H7 (cell line): ENCODE results near the gene NDUFAF8. TPM values are rescaled to one million over a fixed set of nuclear protein-coding genes. Genes with fewer than 3 reads are reported as not detected.
A peak's percentile ranks its signal among the peaks of the same experiment; 100 is the strongest.

Experiments used
- DNase-seq: peaks from one replicate; pipeline ENCODE4 v3.0.0; 2012
- H3K27me3 ChIP-seq: 2 replicates; pipeline ENCODE4 v1.6.0; 2011; ENCODE audit warnings: mild to moderate bottlenecking, low read length; ENCODE audit not compliant: control insufficient read depth, insufficient read depth
- H3K36me3 ChIP-seq: replicated peaks from 2 replicates; pipeline ENCODE4 v1.5.1; 2011; ENCODE audit warnings: low read length; ENCODE audit not compliant: control insufficient read depth, insufficient read depth
- H3K4me3 ChIP-seq: 2 replicates; pipeline ENCODE4 v1.5.1; 2011; ENCODE audit warnings: low read depth, mild to moderate bottlenecking, control low read depth, low read length, moderate library complexity; ENCODE audit not compliant: insufficient read depth
- total RNA-seq: library from RNA; depleted of rRNA; stranded (reverse); fragments of >200 nt; shearing (Covaris generic); gene quantifications from 2 replicates; pipeline ENCODE4 v1.2.3, GENCODE V29; 2014; rRNA removed

The NDUFAF8 gene
- total RNA-seq = 32.6 and 38.8 TPM in 2 replicates

DNA sequence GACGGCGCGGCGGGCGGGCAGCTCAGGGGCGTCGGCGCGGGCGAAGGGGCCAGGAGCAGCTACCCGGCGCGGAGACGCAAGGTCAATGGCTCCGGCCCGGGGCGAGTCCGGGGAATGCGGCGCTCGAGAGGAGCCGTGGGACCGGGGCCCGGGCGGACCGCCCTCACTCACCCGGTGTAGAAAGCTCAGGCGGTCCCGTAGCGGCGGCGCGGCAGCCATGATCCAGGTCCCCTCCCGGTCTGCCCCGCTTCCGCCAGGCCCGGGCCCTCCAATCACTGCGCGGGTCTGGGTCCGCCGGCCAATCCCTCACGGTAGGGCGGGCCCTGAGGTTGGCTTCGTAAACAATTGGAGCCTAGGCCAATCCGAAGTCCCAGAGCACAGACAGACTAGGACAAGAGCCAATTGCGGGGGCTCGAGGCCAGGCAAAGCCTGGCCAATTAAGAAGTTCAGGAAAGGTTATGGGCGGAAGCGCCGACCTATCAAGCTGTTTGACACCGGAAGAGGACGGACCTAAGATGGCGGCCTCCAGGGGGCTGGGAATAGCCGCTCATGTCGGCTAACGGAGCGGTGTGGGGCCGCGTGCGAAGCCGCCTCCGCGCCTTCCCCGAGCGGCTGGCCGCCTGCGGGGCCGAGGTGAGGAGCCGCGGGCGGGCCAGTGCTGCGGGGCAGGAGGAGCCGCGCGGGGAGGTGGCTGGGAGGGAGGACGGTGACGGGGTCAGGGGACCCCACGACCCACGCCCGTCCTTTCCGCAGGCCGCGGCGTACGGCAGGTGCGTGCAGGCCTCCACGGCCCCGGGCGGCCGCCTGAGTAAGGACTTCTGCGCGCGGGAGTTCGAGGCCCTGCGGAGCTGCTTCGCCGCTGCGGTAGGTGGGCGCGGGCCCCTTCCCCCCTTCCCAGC is at the start of gene NDUFAF8, which contains the start of gene TEPSIN:
NDUFAF8 (plus strand) TSS at position 504 of the 899 bp plus-strand sequence; CDS start at position 550, 46 bp downstream.
TEPSIN (minus strand) TSS at position 241 of the 899 bp plus-strand sequence; CDS start at position 219, 22 bp downstream.
- H3K36me3 ChIP-seq = peaks cover 5% of the 10 kb centered on the region
- DNase-seq = peak; percentile 100
- H3K27me3 ChIP-seq = no peaks in the 10 kb centered on the region

DNA sequence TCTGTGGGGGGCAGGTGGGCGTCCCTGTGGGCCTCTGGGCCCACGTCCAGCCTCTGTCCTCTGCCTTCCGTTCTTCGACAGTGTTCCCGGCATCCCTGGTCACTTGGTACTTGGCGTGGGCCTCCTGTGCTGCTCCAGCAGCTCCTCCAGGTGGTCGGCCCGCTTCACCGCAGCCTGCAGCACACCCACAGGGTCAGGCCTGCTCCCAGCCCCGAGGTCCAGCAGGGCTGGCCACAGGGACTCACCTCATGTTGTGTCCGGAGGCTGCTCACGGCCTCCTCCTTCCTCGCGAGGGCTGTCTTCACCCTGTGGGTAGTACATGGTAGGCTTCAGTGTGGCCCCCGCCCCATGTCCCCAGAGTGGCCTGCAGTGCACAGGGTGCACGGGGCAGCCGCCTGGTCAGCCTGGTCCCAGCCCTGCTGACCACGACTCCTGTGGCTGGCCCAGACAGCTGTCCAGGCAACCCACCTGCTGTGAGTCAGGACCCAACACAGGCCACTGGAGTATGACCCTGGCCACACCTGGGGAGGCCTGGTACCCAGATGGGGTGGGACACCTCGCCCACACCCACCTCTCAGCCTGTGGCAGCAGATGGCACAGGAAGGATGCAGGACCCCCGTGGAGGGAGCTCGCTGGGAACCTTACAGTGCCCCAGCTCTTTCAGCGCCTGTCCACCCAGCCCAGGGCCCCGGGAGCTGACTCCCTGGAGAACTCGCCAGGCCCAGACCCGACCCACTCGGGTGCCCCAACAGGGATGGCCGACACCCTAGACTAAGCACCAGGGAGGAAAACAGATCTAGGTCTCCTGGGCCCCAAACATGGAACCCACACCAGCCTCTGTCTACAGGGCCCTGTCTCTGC is 49.2 kb upstream of the NDUFAF8 start:
- H3K36me3 ChIP-seq = peaks cover 3% of the 10 kb centered on the region; the same call in 1 of the 2 replicates
- DNase-seq = peak; percentile 85
- no peak overlapping the region for H3K4me3 ChIP-seq
- no peaks in the 10 kb centered on the region for H3K27me3 ChIP-seq

More for the DNA sequence above, at the start of gene NDUFAF8, which contains the start of gene TEPSIN:
- H3K4me3 ChIP-seq = peak within 1 kb of the TSS; percentile 91

DNA sequence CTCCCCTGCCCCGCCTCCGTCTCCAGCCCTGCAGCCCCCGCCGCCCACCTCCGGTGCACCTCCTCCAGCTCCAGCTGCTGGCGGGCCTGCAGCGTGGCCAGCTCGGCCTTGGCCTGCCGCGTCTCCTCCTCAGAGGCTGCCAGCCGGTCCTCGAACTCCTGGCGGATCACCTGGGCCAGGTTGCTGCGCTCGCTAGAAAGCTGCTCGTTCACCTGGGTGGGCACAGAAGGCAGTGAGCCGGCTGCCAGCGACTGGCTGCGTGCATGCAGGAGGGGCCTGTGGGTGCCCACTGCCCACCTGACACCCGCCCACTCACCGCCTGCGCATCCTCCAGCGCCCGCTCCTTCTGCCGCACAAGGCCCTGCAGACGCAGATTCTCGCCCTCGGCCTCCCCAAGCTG is 48.5 kb upstream of the NDUFAF8 start:
- no peak for DNase-seq
- Histone ChIP-seq H3K36me3 (peaks cover 3% of the 10 kb centered on the region; the same call in 1 of the 2 replicates), H3K27me3 (no peaks in the 10 kb centered on the region), H3K4me3 (no peak overlapping the region)

DNA sequence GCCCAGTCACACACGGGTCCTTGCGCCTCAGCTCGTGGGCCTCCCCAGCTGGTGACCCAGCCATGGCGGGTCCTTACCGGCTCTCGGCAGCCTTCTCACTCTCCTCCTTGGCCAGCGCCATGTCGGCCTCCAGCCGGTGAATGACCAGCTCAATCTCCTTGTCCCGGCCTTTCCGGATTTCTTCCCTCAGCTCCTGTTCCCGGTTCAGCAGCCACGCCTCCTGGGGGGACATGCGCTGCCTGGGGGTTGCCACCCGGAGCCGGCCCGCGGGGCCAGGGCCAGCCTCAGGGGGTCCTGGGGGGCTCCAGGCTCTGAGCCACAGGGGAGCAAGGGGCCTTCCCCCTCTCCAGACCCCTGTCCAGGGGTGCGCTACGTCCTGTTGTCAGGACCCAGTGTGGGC is 48.0 kb upstream of the NDUFAF8 start:
- Histone ChIP-seq H3K36me3 (peaks cover 3% of the 10 kb centered on the region; the same call in 1 of the 2 replicates), H3K4me3 (no peak overlapping the region), H3K27me3 (no peaks in the 10 kb centered on the region)
- DNase-seq = no peak

GRCh38 chr17:81191646-81192045 is 47.5 kb upstream of the NDUFAF8 start:
- no peak for DNase-seq
- no peaks in the 10 kb centered on the region for H3K27me3 ChIP-seq
- H3K36me3 ChIP-seq = peaks cover 3% of the 10 kb centered on the region; the same call in 1 of the 2 replicates
- H3K4me3 ChIP-seq = no peak overlapping the region

GRCh38 chr17:81192386-81193050 is 46.6 kb upstream of the NDUFAF8 start:
- Histone ChIP-seq H3K36me3 (peaks cover 3% of the 10 kb centered on the region; the same call in 1 of the 2 replicates), H3K4me3 (no peak overlapping the region), H3K27me3 (no peaks in the 10 kb centered on the region)
- no peak for DNase-seq

- no peak for DNase-seq
- Histone ChIP-seq H3K27me3 (no peaks in the 10 kb centered on the region), H3K36me3 (peaks cover 3% of the 10 kb centered on the region), H3K4me3 (no peak overlapping the region)
These were observed 46.1 kb upstream of the NDUFAF8 start for GRCh38 chr17:81193051-81193410.

DNA sequence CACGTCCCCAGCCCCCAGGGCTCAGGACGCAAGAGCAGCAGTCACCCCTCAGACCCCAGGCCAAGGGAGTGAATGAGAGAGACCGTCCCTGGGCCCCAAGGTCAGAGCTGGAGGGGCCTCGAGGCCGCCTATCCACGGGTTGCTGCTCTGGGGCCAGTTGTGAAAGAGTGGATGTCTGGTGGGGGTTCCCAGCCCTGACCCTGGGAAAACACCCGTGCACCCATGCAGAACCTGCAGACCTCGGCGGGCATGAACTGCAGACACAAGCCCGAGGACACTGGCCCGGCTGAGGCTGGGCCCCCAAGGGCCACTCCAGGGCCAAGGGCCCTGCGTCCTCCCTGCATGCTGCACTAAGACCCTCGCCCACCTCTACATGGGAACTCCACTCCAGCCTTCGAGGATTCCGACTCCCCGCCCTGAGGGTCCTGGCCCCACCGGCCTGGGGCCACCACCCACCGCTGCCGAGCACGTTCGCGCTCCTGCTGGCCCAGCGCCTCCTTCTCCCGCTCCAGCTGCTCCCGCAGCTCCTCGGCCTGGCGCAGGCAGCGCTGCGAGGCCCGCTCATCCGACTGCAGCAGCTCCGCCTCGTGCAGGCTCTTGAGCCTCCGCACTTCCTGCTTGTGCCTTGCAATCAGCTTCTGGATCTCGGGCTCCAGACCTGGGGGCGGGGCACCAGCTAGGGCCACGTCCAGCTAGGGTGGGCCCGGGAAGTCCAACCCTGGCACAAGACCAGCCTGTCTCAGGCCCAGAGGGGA is 45.5 kb upstream of the NDUFAF8 start:
- no peak for DNase-seq
- Histone ChIP-seq H3K36me3 (peaks cover 4% of the 10 kb centered on the region), H3K4me3 (no peak overlapping the region), H3K27me3 (no peaks in the 10 kb centered on the region)

GRCh38 chr17:81194225-81194760 is 44.8 kb upstream of the NDUFAF8 start:
- Histone ChIP-seq H3K4me3 (no peak overlapping the region), H3K27me3 (no peaks in the 10 kb centered on the region), H3K36me3 (peaks cover 4% of the 10 kb centered on the region)
- DNase-seq = no peak

DNA sequence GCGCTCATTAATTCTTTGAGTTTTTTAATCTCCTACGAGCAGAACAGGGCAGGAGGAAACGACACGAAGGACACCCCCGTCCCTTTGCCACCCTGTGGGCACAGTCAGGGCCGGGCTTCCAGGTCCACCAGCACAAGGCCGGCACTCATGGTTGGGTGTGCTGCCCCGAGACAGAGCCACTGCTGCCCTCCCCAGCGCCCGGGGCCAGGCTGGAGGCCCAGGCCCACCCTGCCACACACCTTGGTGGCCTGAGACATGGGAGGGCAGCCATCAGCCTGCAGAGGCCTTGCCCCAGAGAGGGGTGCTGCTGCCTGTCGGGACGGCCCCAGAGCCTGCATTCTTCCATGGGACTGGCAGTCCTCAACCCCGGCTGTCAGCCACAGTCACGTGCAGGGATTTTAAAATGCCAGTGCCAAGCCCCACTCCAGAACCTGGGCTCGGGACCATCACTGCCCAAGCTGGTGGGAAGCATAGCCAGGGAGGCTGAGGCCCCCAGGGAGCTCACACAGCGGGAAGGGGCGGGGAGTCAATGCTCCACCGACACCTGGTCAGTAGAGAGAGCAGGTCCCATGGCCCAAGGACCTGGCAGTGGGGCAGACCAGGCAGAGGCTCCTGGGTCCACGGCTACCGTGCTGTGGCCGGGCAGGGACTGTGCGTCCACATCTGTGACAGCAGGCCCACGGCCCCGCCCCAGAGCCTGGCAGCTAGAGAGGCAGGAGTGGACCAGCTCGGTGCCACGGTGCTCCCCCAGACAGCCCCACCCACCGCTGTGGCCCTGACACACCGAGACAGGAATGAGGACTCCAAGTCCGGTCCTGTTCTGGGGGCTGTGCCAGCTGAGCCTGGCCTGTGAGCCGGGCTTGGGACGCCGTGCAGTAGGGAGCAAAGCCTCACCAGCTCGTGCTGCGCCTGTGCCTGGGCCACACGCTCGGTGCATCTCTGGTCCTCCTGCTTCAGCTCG is 43.9 kb upstream of the NDUFAF8 start:
- Histone ChIP-seq H3K27me3 (no peaks in the 10 kb centered on the region), H3K4me3 (no peak overlapping the region), H3K36me3 (peaks cover 1% of the 10 kb centered on the region)
- DNase-seq = no peak

DNA sequence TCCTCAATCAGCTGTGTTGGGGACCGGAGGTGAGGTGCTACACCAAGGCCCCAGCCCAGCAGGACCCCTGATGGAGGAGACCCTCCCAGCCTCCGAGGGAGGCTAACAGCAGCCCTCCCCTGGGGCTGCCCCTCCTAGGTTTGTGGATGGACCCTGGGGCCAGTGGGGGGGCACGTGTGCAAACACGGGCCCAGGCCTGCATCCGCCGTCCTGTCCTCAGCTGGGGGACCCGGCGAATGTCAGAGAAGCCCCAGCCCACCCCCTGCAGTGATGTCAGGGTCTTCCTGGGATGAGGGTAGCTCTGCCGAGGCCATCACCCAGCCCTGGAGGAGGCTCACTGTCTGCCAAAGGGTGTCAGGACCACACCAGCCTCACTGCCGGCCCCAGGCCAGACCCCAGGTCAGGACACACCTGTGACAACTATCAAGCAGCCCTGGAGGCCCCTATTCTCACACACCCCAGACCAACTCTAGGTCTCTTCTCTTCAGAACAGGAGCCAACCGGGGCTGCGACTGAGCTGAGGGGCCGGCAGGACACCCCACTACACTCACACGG is 43.1 kb upstream of the NDUFAF8 start:
- H3K36me3 ChIP-seq = peaks cover 1% of the 10 kb centered on the region
- no peak for DNase-seq
- H3K27me3 ChIP-seq = no peaks in the 10 kb centered on the region
- H3K4me3 ChIP-seq = no peak overlapping the region
